ENCODE measurements around the gene PEX7.
"Not testable (repeated sequence)": the region's sequence is repeated elsewhere in the genome, so short reads cannot be mapped to it uniquely, and the experiment has no call there.

PEX7 gene

GRCh38 chr6:136822376-136823127 is at the start of gene PEX7:
Gene PEX7, plus strand, starts transcription at chr6:136822592. Its CDS starts 74 bp downstream, at chr6:136822666.
- DNase-seq (ENCODE audit: low read depth): peak; percentile 78

- no peak for DNase-seq (ENCODE audit: low read depth)
Measured at GRCh38 chr6:136772685-136773472, 49.5 kb upstream of the PEX7 start.

DNA sequence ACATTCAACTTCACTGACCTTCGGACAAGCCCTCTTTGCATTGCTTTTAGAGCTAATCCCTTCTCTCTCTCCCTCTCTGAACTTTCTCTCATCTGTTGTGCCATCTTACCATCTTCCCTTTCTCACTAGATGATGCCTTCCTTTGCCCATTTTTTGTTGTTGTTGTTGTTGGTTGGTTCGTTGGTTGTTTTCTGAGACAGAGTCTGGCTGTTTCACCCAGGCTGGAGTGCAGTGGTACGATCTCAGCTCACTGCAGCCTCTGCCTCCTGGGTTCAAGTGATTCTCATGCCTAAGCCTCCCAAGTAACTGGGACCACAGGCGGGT is 49.0 kb upstream of the PEX7 start:
- DNase-seq (ENCODE audit: low read depth): no peak

DNA sequence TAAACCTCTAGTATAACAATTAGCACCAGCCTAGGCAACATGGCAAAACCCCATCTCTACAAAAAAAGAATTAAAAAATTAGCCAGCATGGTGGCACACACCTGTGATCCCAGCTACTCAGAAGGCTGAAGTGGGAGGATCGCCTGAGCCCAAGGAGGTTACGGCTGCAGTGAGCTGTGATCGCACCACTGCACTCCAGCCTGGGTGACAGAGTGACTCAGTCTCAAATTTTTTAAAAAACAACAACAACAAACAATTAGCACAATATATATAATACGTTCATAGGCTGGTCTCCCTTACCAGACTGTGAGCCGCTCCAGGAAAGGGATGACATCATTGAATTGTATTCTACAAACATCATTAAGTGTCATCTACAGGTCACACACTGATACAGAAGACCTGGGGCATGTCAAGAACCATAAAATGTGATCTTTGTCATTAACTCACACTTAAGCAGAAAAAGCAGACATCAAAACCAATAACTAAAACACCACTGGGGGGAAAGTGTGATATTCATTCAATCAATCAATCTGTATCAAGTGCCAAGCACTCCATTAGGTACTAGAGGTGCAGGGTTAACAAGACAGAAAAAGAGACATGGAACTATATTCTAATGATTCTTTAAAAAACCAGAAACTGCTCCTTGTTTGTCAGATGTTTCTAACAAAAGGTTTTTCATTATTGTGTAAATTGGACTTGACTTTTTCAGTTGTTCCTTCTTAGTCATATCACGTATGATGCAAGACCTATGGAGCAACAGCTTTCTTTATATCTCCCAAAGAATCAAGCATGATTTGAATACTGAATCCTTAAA is 48.0 kb upstream of the PEX7 start:
- DNase-seq (ENCODE audit: low read depth): no peak

- no peak for DNase-seq (ENCODE audit: low read depth)
Measured at GRCh38 chr6:136775081-136775480, 47.3 kb upstream of the PEX7 start.

DNA sequence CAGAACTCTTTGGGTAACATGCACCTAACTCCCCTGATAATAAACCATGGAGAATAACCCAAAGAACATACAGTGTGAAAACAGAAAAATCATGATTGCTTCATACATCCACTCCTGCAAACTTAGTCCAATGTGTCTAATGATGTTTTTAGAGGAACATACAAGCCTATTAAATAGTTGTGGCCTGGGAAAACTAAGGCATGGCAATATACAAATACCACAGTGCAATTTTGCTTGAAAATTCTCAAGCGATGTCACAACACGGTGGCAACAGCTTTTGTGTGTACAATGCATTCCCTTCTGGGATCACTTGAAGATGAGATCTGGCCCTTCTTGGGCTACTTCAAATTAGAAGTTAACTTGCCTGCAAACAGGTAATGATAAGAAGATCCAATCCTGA is 46.8 kb upstream of the PEX7 start:
- no peak for DNase-seq (ENCODE audit: low read depth)

GRCh38 chr6:136777651-136778050 is 44.7 kb upstream of the PEX7 start:
- DNase-seq (ENCODE audit: low read depth): no peak

GRCh38 chr6:136779682-136780081 is 42.7 kb upstream of the PEX7 start:
- no peak for DNase-seq (ENCODE audit: low read depth)

GRCh38 chr6:136780972-136781371 is 41.4 kb upstream of the PEX7 start:
- DNase-seq (ENCODE audit: low read depth): no peak

DNA sequence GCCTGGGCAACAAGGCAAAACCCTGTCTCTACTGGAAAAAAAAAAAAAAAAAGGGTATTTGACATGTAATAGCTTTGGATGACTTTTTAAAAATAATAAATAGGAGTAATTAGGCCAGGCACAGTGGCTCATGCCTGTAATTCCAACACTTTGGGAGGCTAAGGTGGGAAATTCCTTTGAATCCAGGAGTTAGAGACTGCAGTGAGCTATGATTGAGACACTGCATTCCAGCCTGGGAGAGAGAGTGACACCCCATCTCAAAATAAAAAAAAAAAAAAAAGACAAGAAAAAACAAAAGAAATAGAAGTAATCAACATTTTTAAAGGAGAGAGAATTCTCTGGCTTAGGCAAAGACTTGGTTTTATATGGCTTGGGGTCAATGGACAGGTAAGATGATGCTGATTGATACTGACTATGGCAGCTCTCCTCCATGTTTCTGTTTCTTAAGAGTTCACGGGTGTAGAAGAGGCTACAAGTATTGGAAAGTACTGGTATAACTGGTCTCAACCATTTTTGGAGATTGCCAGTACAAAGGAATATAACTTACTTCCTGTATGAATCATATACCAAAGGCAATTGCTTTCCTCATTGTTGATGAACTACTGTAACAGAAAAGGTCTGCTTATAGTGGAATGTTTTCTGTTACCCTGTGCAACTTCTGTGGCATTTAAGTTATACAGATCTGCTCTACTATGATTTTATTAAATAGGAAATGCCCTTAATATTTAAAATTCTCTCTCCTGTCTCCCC is 40.2 kb upstream of the PEX7 start:
- no peak for DNase-seq (ENCODE audit: low read depth)

- no peak for DNase-seq (ENCODE audit: low read depth)
Measured at GRCh38 chr6:136783021-136783420, 39.4 kb upstream of the PEX7 start.

DNA sequence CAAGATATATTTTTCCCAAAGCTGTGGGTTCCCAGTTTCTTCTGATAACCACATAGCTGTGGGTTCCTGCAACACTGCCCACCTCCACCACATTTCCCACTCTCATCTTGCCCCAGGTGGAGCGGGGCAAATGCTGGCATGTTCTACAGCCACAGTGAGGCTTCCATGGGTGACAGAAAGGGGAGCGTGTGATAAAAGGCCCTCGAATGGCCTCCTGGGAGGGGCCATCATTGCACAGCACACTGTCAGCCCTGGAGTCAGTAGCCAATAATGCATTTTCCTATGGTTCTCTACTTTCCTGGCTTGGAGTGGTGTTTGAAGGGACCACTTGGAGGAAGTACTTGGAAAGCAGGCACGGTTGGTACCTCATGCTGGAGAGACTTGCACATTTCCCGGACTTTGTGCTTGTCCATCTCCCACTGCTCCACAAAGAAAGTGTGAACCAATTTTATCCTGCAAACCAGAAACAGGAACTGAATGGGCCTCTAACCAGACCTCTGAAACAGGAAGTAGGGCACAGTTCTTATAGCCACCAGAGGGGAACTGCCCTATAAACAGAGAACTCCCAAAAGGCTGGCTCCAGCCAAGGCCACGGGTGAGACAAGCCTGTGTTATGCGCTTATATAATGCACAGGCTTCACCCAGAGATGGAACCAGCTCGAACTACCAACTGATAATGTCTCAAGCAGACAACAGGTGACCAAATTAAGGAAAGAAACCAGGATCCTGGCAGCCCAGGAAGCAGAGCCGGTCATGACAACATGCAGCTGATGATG is 38.7 kb upstream of the PEX7 start:
- DNase-seq (ENCODE audit: low read depth): no peak

DNA sequence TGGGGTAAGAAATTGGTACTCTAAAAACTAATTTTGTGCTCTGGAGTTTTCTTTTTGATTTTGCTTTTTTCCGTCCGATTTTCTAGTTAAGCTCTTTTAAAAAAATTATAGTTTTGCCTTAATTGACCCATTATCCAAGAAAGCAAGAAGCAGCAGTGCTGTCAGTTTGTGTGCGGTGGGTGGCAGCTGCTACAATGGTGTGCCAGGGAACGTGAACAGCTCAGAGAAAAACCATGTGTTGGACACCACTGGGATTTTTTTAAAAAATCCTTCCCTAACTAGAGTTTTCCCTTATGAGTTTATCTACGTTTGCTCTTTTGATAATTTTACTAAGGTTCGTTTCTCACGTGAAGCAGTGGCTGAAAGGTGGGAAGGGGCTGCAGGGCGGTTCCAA is 38.1 kb upstream of the PEX7 start:
- no peak for DNase-seq (ENCODE audit: low read depth)

DNA sequence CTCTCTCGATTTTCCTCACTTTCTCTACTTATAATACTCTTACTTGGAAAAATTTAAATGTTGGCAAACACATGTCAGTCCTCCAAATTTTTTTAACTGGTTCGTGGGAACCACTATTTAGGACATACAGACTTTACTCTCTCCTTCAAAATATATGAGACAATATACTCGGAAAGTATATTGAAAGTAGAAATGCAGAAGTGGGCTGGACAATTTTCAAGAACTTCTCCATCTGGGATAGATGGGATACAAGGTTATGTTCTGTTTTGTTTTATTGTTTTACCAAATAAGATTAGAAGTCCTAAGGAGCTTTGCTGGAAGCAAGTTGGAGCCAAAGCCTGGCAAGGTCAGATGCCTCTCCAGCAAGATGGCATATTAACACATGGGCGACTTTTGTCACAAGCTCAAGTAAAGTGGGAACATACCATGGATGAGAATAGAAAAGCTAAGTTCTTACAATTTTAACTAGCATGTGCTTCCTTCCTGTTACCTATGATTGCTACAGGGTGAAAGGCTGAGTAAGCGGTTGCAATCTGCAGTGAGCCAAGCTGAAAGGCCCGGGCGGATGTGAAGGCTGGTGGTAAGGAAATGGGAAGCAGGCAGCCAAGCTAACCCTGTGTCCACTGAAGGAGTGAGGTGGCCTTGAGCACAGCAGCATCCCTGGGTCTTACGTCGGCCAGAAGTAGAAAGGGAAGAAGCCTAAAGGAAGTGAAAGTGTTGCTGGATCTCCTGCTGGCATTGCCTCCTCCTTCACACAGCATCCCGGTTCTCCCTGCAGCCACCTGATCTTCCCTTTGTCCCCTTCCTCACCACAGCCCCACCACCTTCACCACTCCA is 37.3 kb upstream of the PEX7 start:
- DNase-seq (ENCODE audit: low read depth): no peak

- DNase-seq (ENCODE audit: low read depth): no peak
Measured at GRCh38 chr6:136786658-136787057, 35.7 kb upstream of the PEX7 start.

GRCh38 chr6:136787726-136788068 is 34.7 kb upstream of the PEX7 start:
- DNase-seq (ENCODE audit: low read depth): no peak

GRCh38 chr6:136788069-136788902 is 34.1 kb upstream of the PEX7 start:
- DNase-seq (ENCODE audit: low read depth): no peak

DNA sequence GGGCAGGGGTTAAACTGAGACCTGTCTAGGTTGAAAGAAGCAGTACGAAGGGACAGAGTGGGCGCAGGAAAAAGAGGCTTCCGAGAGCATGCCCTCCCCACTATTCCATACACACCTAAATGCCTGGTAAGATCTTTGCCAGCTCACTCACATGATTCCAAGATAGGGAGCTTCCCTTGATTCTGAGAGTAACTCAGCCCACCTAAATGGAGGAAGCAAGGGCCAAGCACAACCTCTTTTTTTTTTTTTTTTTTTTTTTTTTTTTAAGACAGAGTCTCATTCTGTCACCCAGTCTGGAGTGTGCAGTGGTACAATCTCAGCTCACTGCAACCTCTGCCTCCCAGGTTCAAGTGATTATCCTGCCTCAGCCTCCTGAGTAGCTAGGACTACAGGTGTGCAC is 33.0 kb upstream of the PEX7 start:
- not testable (repeated sequence) for DNase-seq (ENCODE audit: low read depth)
